Spleen (tissue), 7 donors: ENCODE data around the gene SPACA6.

Source experiments
- CTCF ChIP-seq, 11 experiments: fragments of 200-600 bp in 7 of 11; fragments of 450-650 bp in 4 of 11; sonication (generic) in 4 of 11; IDR thresholded peaks in 8 of 11; conservative IDR thresholded peaks in 3 of 11; 1 replicate in 7 of 11; 2 replicates in 4 of 11; pipeline versions ENCODE4 v1.4.0 to v1.8.0; 2016 to 2021; ENCODE audit warnings: antibody characterized with exemption in 11 of 11, inconsistent platforms in 4 of 11, mild to moderate bottlenecking in 1 of 11
- POLR2A ChIP-seq, 3 donors: fragments of 450-650 bp; IDR thresholded peaks; one replicate each; pipeline ENCODE4 v1.5.1; 2017; ENCODE audit warnings: antibody characterized with exemption in 3 of 3, mild to moderate bottlenecking in 1 of 3
- donor health status: DM: no; HTN: no; CAD: no; lungs with moderate emphysema.
- donor health status: DM: no; HTN: no; CAD: no.
- donor health status: DM: no; HTN: no; CAD: no.

GRCh38 chr19:51714848-51715247 lies 21.7 kb downstream of the SPACA6 start:
- TF ChIP-seq POLR2A (IDR thresholded peaks at IDR 0.05) (no peak), CTCF (IDR thresholded peaks at IDR 0.05 in 8 of 11, conservative IDR thresholded peaks at IDR 0.05 in 3 of 11) (no peak)
